OCI-M2 (cell line): Measurements from ENCODE around the gene EYA2.

Source experiments
- DNase-seq: peaks from one replicate; lab custom pipeline; 2025; ENCODE audit not compliant: unreplicated experiment; lab: John Stamatoyannopoulos, UW

EYA2 gene

GRCh38 chr20:47032933-47033578 is 138.4 kb downstream of the EYA2 start:
- no peak for DNase-seq

- no peak for DNase-seq
Observed at GRCh38 chr20:47033665-47034064, 139.0 kb downstream of the EYA2 start.

- no peak for DNase-seq
Observed at GRCh38 chr20:47035026-47035590, 140.5 kb downstream of the EYA2 start.

GRCh38 chr20:47036091-47036870 is 141.6 kb downstream of the EYA2 start:
- no peak for DNase-seq

- no peak for DNase-seq
Observed at GRCh38 chr20:47038566-47039560, 144.2 kb downstream of the EYA2 start.

GRCh38 chr20:47040506-47041125 is 146.0 kb downstream of the EYA2 start:
- no peak for DNase-seq

- DNase-seq, result no peak
Observed at GRCh38 chr20:47041396-47041899, 146.8 kb downstream of the EYA2 start.

GRCh38 chr20:47042464-47042863 is 147.8 kb downstream of the EYA2 start:
- no peak for DNase-seq

- DNase-seq, result no peak
Observed at GRCh38 chr20:47043086-47043485, 148.4 kb downstream of the EYA2 start.

- DNase-seq, result no peak
Observed at GRCh38 chr20:47044938-47045337, 150.3 kb downstream of the EYA2 start.

- DNase-seq, result no peak
Observed at GRCh38 chr20:47048054-47048453, 153.4 kb downstream of the EYA2 start.

- DNase-seq, result no peak
Observed at GRCh38 chr20:47049771-47050170, 155.1 kb downstream of the EYA2 start.

GRCh38 chr20:47050996-47051395 is 156.4 kb downstream of the EYA2 start:
- DNase-seq, result no peak

GRCh38 chr20:47051936-47052526 is 157.4 kb downstream of the EYA2 start:
- no peak for DNase-seq

- DNase-seq, result no peak
Observed at GRCh38 chr20:47054506-47054905, 159.9 kb downstream of the EYA2 start.

GRCh38 chr20:47054945-47055344 is 160.3 kb downstream of the EYA2 start:
- no peak for DNase-seq

GRCh38 chr20:47055699-47056369 is 161.2 kb downstream of the EYA2 start:
- DNase-seq, result no peak

- DNase-seq, result no peak
Observed at GRCh38 chr20:47057661-47058060, 163.0 kb downstream of the EYA2 start.

GRCh38 chr20:47058236-47058635 is 163.6 kb downstream of the EYA2 start:
- DNase-seq, result no peak
